Heart right ventricle (tissue), 16 donors: ENCODE measurements around the gene HBEGF. TPM values are rescaled to one million over a fixed set of nuclear protein-coding genes. Genes with fewer than 3 reads are reported as not detected.

Source experiments
- ATAC-seq, 8 donors: fragments of 200-7000 bp; cut with Tn5 transposase; one replicate each; pipeline ENCODE4 v1.9.1; 2020; ENCODE audit warnings: mild to moderate bottlenecking in 8 of 8, moderate library complexity in 8 of 8, moderate number of reproducible peaks in 1 of 8
- DNase-seq, 2 donors: peaks; one replicate each; pipeline ENCODE4 v3.0.0-alpha.2; 2020
- H3K27ac ChIP-seq, 10 donors: fragments of 200-600 bp; sonication (generic) in 2 of 10; one replicate each; pipeline versions ENCODE4 v1.5.0 to v1.8.0; 2020 to 2022; ENCODE audit warnings: mild to moderate bottlenecking in 3 of 10
- H3K27me3 ChIP-seq, 7 donors: fragments of 200-600 bp; one replicate each; pipeline ENCODE4 v1.8.0; 2021 to 2022; ENCODE audit warnings: mild to moderate bottlenecking in 2 of 7
- H3K36me3 ChIP-seq, 9 donors: fragments of 200-600 bp; sonication (generic) in 1 of 9; one replicate each; pipeline versions ENCODE4 v1.5.0 to v1.8.0; 2020 to 2022; ENCODE audit warnings: mild to moderate bottlenecking in 2 of 9
- H3K4me1 ChIP-seq, 9 donors: fragments of 200-600 bp; sonication (generic) in 1 of 9; one replicate each; pipeline versions ENCODE4 v1.5.0 to v1.8.0; 2020 to 2022; ENCODE audit warnings: mild to moderate bottlenecking in 4 of 9
- H3K4me3 ChIP-seq, 10 donors: fragments of 200-600 bp; sonication (generic) in 2 of 10; one replicate each; pipeline versions ENCODE4 v1.5.0 to v1.8.0; 2020 to 2022; ENCODE audit warnings: mild to moderate bottlenecking in 7 of 10, moderate library complexity in 2 of 10
- H3K9me3 ChIP-seq, 11 donors: fragments of 200-600 bp in 10 of 11; sonication (generic) in 2 of 11; one replicate each; pipeline versions ENCODE4 v1.5.0 to v1.8.0; 2013 to 2022; ENCODE audit warnings: mild to moderate bottlenecking in 2 of 11, control low read depth in 1 of 11, moderate library complexity in 1 of 11
- WGBS, 2 donors: extraction: QIAGEN DNeasy Blood & Tissue Kit; methylation state at CpG; one replicate each; pipeline ENCODE4 v1.1.7; 2013; ENCODE audit warnings: inconsistent platforms in 1 of 2; 5-methylcytosine and 5-hydroxymethylcytosine counted together
- intact Hi-C, 10 donors: fragments of 100-400 bp; cut with DNase I; formaldehyde crosslinking; loops; one replicate each; pipeline versions ENCODE4 v1.11.1 to v1.14.2; 2022
- polyA plus RNA-seq, 2 donors: library from polyadenylated mRNA; stranded (reverse); fragments of 200-250 nt; gene quantifications; one replicate each; pipeline ENCODE4 v1.2.3, GENCODE V29; 2013
- total RNA-seq, 10 donors: library from RNA; stranded (reverse); fragmentation: NEBNext Ultra II Directional in 3 of 10; extraction: Animal tissue kit (Norgen Biotek cat#: 25700) in 3 of 10; gene quantifications; one replicate each; pipeline versions ENCODE4 v1.2.1 to v1.2.4, GENCODE V29; 2021 to 2023
- TF ChIP-seq, protein P1 (sequence below), 9 donors: fragments of 200-600 bp; sonication (generic) in 2 of 9; IDR thresholded peaks; one replicate each; pipeline versions ENCODE4 v1.5.0 to v1.8.0; 2021 to 2022; ENCODE audit warnings: antibody characterized with exemption in 9 of 9, mild to moderate bottlenecking in 5 of 9, moderate library complexity in 1 of 9
- donor health status: Arrhythmogenic right ventricular cardiomyopathy.
- donor health status: ischemic (EF 13 %, LVEDD 7.1; RV severe dilation, severe dysfunction).
- donor health status: healthy with polysubstance abuse.
- donor health status: DM: no; HTN: yes; CAD: no.
- donor health status: DM: no; HTN: no; CAD: no.
- donor health status: ischemic (EF 25% LVEDD 6.9; RV normal size, moderate dysfunction).
- donor health status: ischemic (EF 25% LVEDD 5.7; RV mildly dilated, moderate dysfunction).
- donor health status: healthy.
- donor health status: DM: yes; HTN: yes; CAD: no.
- donor health status: Ischemic cardiomyopathy.
- donor health status: ischemic (EF 35%, LVEDD 5.7; RV mildly dilated, moderate dysfunction).
- donor health status: nonischemic (EF 11% LVEDD 7.7; RV severe dilation, severe dysfunction).
- donor health status: DM: yes; HTN: yes; CAD: no.
- donor health status: PGD.
- donor health status: ischemic (EF 29% LVEDD 5.4; RV normal size, mild dysfunction).
- donor health status: nonischemic (EF 23%, LVEDD 6.1; RV moderate dilation, normal function).

Gene HBEGF
- total and polyA plus RNA-seq, 12 donors = 14.6 to 121 (median 32.4) TPM

DNA sequence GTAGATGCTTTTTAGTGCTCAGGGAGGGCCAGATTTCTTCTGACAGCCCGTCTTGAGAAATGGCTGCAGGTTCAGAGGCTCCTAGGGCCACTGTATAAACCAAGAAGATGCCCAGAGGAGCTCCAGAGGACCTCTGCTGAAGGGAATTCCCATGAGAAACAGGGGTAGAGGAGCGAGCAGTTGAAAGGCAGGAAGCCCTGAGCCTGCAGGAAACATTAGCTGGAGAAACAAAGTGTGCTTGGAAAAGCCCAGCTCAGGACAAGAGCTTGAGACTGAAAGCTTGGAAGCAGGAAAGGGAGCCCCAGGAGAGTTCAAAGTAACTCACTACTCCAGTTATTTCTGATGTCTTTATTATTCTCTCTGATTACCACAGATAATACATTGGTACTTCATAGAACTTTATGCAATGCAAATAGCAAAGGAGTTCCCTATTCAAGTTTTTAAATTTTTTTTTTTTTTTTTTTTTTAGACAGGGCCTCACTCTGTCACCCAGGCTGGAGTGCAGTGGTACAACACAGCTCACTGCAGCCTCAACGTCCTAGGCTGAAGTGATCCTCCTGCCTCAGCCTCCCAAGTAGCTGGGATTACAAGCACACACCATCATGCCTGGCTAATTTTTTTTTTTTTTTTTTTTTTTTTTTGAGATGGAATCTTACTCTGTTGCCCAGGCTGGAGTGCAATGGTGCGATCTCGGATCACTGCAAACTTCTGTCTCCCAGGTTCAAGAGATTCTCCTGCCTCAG, 16.5 kb downstream of the HBEGF start:
- WGBS, 2 donors = 67 to 75% methylated on average over 5 of the region's 5 CpGs
- H3K9me3 ChIP-seq = no peaks in the 10 kb centered on the region
- peaks cover 3 to 60% (median 22%) of the 10 kb centered on the region in 9 donors for H3K4me1 ChIP-seq
- H3K4me3 ChIP-seq = no peak overlapping the region
- TF ChIP-seq, protein P1, sequence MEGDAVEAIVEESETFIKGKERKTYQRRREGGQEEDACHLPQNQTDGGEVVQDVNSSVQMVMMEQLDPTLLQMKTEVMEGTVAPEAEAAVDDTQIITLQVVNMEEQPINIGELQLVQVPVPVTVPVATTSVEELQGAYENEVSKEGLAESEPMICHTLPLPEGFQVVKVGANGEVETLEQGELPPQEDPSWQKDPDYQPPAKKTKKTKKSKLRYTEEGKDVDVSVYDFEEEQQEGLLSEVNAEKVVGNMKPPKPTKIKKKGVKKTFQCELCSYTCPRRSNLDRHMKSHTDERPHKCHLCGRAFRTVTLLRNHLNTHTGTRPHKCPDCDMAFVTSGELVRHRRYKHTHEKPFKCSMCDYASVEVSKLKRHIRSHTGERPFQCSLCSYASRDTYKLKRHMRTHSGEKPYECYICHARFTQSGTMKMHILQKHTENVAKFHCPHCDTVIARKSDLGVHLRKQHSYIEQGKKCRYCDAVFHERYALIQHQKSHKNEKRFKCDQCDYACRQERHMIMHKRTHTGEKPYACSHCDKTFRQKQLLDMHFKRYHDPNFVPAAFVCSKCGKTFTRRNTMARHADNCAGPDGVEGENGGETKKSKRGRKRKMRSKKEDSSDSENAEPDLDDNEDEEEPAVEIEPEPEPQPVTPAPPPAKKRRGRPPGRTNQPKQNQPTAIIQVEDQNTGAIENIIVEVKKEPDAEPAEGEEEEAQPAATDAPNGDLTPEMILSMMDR (IDR thresholded peaks at IDR 0.05) = no peak
- intact Hi-C loops = loop anchor here in 1 of 10 donors (1.0 kb wide), 1 partner anchor 18 kb away; no protein-coding TSS in a partner anchor
- H3K27me3 ChIP-seq = no peaks in the 10 kb centered on the region
- peak overlapping the region in 8 of 10 donors; percentile 7 to 79 (median 46) for H3K27ac ChIP-seq
- ATAC-seq = peak; percentile 36 to 89 (median 80)
- peak in 1 of 2 donors; percentile 49 for DNase-seq
- peaks cover 0 to 37% (median 27%) of the 10 kb centered on the region in 9 donors for H3K36me3 ChIP-seq

- no peaks in the 10 kb centered on the region for H3K27me3 ChIP-seq
- 79 to 83% methylated on average over 8 of the region's 8 CpGs for WGBS, 2 donors
- H3K4me3 ChIP-seq = no peak overlapping the region
- intact Hi-C loops = no loop called here
- H3K27ac ChIP-seq = peak overlapping the region in 1 of 10 donors; percentile 12
- H3K9me3 ChIP-seq = no peaks in the 10 kb centered on the region
- peaks cover 8 to 66% (median 39%) of the 10 kb centered on the region in 9 donors for H3K4me1 ChIP-seq
- ATAC-seq (no peak), DNase-seq (no peak)
- peaks cover 0 to 20% (median 10%) of the 10 kb centered on the region in 9 donors for H3K36me3 ChIP-seq
- TF ChIP-seq, protein P1 (IDR thresholded peaks at IDR 0.05) = no peak
These were observed 18.2 kb downstream of the HBEGF start for GRCh38 chr5:140328036-140328764.

DNA sequence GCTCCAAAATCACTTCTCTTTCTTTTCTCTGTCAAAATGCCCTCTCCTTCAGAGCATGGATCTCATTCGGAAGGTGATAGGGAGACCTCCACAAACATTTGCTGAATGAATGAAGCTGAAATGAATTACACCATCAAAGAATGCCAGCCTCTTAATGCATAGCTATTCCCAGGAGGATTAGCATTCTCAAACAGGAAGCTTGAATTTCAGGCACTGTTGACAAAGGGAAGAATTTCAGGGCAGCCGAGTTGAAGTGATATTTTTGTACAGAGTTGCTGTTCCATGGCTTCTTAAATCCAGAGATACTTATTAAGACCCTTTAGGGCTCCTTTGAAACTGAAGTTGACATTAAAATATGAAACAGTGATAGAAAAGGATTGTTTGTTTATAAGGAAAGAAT, 18.8 kb downstream of the HBEGF start:
- Histone ChIP-seq H3K4me1 (peaks cover 14 to 68% (median 45%) of the 10 kb centered on the region in 9 donors), H3K27ac (peak overlapping the region in 1 of 10 donors; percentile 12), H3K27me3 (no peaks in the 10 kb centered on the region), H3K9me3 (no peaks in the 10 kb centered on the region), H3K4me3 (no peak overlapping the region), H3K36me3 (peaks cover 0 to 14% (median 3%) of the 10 kb centered on the region in 9 donors)
- ATAC-seq (no peak), DNase-seq (no peak)
- TF ChIP-seq, protein P1 (IDR thresholded peaks at IDR 0.05) = no peak
- WGBS, 2 donors = 47 to 50% methylated on average over 2 of the region's 2 CpGs
- intact Hi-C loops = no loop called here

DNA sequence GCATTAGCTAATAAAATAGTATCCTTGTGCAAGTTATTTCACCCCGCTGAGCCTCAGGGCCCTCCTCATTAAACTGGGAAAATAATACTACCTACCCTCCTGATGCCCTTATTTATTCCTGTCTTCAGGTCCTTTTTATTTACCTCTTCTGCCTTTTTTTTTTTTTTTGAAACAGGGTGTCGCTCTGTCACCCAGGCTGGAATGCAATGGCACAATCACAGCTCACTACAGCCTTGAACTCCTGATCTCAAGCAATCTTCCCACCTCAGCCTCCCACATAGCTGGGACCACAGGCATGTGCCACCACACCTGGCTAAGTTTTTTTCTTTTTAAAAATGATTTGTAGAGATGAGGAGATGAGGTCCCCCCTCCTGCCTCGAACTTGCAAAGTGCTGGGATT, 20.9 kb downstream of the HBEGF start:
- Histone ChIP-seq H3K9me3 (no peaks in the 10 kb centered on the region), H3K27ac (peak overlapping the region in 3 of 10 donors; percentile 75 to 88 (median 85)), H3K27me3 (no peaks in the 10 kb centered on the region), H3K36me3 (no peaks in the 10 kb centered on the region), H3K4me3 (no peak overlapping the region), H3K4me1 (peaks cover 19 to 78% (median 64%) of the 10 kb centered on the region in 9 donors)
- DNase-seq (no peak), ATAC-seq (no peak)
- intact Hi-C loops = no loop called here
- 91 to 96% methylated on average over 3 of the region's 3 CpGs for WGBS, 2 donors
- TF ChIP-seq, protein P1 (IDR thresholded peaks at IDR 0.05) = no peak
